Neural cell (in vitro differentiated cells): ENCODE data around the gene BCAN.

Experiments
- CTCF ChIP-seq: fragments of 450-650 bp; IDR thresholded peaks from 2 replicates; pipeline ENCODE4 v1.5.1; 2014; ENCODE audit warnings: antibody characterized with exemption, mild to moderate bottlenecking, moderate library complexity; ENCODE audit not compliant: poor library complexity, severe bottlenecking
- EP300 ChIP-seq: fragments of 450-650 bp; conservative IDR thresholded peaks from 2 replicates; pipeline ENCODE4 v1.6.1; 2014; ENCODE audit warnings: antibody characterized with exemption, mild to moderate bottlenecking, moderate library complexity; ENCODE audit not compliant: poor library complexity, severe bottlenecking
- EZH2 ChIP-seq: fragments of 200-600, 300-800 bp; shearing (Covaris generic), sonication (generic); IDR thresholded peaks from 2 replicates; pipeline ENCODE4 v1.6.1; 2014; ENCODE audit warnings: antibody characterized with exemption, low read length, borderline replicate concordance, mild to moderate bottlenecking; ENCODE audit not compliant: insufficient read depth, poor library complexity, severe bottlenecking
- MXI1 ChIP-seq: fragments of 450-650 bp; conservative IDR thresholded peaks from 2 replicates; pipeline ENCODE4 v1.6.1; 2014; ENCODE audit warnings: antibody characterized with exemption, mild to moderate bottlenecking; ENCODE audit not compliant: poor library complexity, severe bottlenecking
- POLR2AphosphoS5 ChIP-seq: IDR thresholded peaks from 2 replicates; pipeline ENCODE4 v1.6.1; 2012
- RAD21 ChIP-seq: fragments of 450-650 bp; conservative IDR thresholded peaks from 2 replicates; pipeline ENCODE4 v1.6.1; 2014; ENCODE audit warnings: antibody characterized with exemption, mild to moderate bottlenecking, moderate library complexity
- REST ChIP-seq: IDR thresholded peaks from 2 replicates; pipeline ENCODE4 v1.6.1; 2012; ENCODE audit warnings: borderline replicate concordance
- SMC3 ChIP-seq: fragments of 450-650 bp; conservative IDR thresholded peaks from 2 replicates; pipeline ENCODE4 v1.6.1; 2014; ENCODE audit warnings: antibody characterized with exemption, mild to moderate bottlenecking, moderate library complexity; ENCODE audit not compliant: poor library complexity
- TAF1 ChIP-seq: IDR thresholded peaks from 2 replicates; pipeline ENCODE4 v1.6.1; 2012; ENCODE audit warnings: low read depth

GRCh38 chr1:156645056-156645455, 3.1 kb downstream of the BCAN start:
- TF ChIP-seq POLR2AphosphoS5 (no peak), RAD21 (no peak), CTCF (no peak), TAF1 (no peak), EP300 (no peak), EZH2 (no peak), REST (no peak), SMC3 (no peak), MXI1 (no peak)
